Activated T-cell treated with anti-CD3 and anti-CD28 coated beads, Interleukin-2, amount 50 U/mL, for 1 hour (primary cell): ENCODE measurements around the gene DCUN1D2.

Experiments used
- DNase-seq: peaks from one replicate; pipeline ENCODE4 v3.0.0-alpha.2; 2020

The DCUN1D2 gene

DNA sequence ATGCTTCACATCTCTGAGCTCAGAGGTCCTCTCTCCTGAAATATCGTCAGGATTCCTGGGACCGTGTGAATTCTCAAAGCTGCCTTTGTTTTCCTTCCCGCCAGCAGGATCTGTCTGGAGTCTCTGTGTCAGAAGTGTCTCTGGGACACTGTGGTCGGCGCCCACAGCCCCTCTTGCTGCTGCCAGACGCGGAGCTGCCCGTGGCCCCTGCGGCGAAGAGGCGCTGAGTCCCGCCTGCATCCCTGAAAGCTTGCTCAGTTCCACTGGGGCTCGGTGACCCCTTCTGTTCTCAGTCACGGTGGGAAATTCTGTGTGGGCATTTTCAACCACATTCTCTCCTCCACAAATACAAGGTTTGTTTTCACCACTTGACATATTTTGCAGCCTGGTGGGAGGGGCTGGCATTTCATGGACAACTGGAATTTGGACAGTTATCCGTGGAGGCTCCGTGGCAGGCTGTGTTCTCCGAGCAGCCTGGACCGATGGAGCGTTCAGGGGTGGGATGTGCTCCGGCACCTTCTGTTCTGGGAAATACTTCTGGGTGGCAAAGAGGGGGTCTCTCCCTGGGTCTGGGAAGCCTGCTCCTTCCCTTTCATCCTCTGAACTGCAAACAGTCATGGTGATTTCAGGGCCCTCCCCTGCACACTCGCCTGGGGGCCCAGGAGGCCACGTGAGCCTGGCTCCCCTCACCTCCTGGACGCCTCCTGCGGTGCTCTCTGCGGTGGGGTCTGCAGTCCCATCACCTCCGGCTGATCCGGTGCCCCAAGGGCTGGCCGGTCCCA lies 84.0 kb downstream of the DCUN1D2 start:
- DNase-seq: no peak
